A549 (cell line): ENCODE data around the gene RANBP2. TPM values are rescaled to one million over a fixed set of nuclear protein-coding genes. Genes with fewer than 3 reads are reported as not detected.

Experiments used
- ATAC-seq, 2 experiments: fragments of 200-7000 bp in 1 of 2; fragments of >200 bp in 1 of 2; cut with Nextera tagmentation in 1 of 2; cut with Tn5 transposase in 1 of 2; 3 replicates each; pipeline versions ENCODE4 v1.8.0 to v1.9.1; 2018 to 2020; ENCODE audit warnings: mild to moderate bottlenecking in 1 of 2, moderate library complexity in 1 of 2
- CTCF ChIA-PET: fragments of 300-600 bp; sonication (Branson Sonifier 250); formaldehyde crosslinking; extraction: SDS; loops from one replicate; lab custom pipeline; 2021; ENCODE audit warnings: antibody characterized with exemption, inconsistent platforms; lab: Yijun Ruan, JAX
- POLR2A ChIA-PET: fragments of 350-600 bp; formaldehyde crosslinking; extraction: SDS; loops from one replicate; lab custom pipeline; 2021; ENCODE audit warnings: antibody characterized with exemption, inconsistent platforms; lab: Yijun Ruan, JAX
- DNase-seq, 2 experiments: peaks; one replicate each; pipeline versions ENCODE4 v3.0.0 to v3.0.0-alpha.2; 2011 to 2016; ENCODE audit warnings: low read depth in 1 of 2, low spot score in 1 of 2
- FAIRE-seq: peaks from 2 replicates; lab custom pipeline; 2011; peaks lifted over from hg19 to GRCh38; lab: Jason Lieb, UNC
- H3K27ac ChIP-seq, 2 experiments: fragments of >200 bp; sonication (Bioruptor Twin); formaldehyde crosslinking; 3 replicates each; pipeline ENCODE4 v1.5.1; 2016 to 2017
- H3K4me1 ChIP-seq: fragments of >200 bp; sonication (Bioruptor Twin); formaldehyde crosslinking; 3 replicates; pipeline ENCODE4 v1.6.1; 2016
- H3K4me2 ChIP-seq: fragments of >200 bp; sonication (Bioruptor Twin); formaldehyde crosslinking; 3 replicates; pipeline ENCODE4 v1.6.1; 2016
- H3K4me3 ChIP-seq: fragments of >200 bp; sonication (Bioruptor Twin); formaldehyde crosslinking; 3 replicates; pipeline ENCODE4 v1.5.1; 2016
- H3K9me3 ChIP-seq: fragments of >200 bp; sonication (Bioruptor Twin); formaldehyde crosslinking; 3 replicates; pipeline ENCODE4 v1.6.1; 2016
- CBX2 ChIP-seq: fragments of 200-600 bp; sonication (generic); IDR thresholded peaks from 2 replicates; pipeline ENCODE4 v1.6.1; 2016; ENCODE audit warnings: low read depth, mild to moderate bottlenecking, borderline replicate concordance
- CBX8 ChIP-seq: fragments of 200-600 bp; sonication (generic); IDR thresholded peaks from 2 replicates; pipeline ENCODE4 v1.6.1; 2016
- CEBPB ChIP-seq, 2 experiments: fragments of >200 bp in 1 of 2; sonication (Bioruptor Twin) in 1 of 2; formaldehyde crosslinking in 1 of 2; IDR thresholded peaks; 2 replicates each; pipeline ENCODE4 v1.6.1; 2012 to 2016
- CTCF ChIP-seq: fragments of >200 bp; sonication (Bioruptor Twin); formaldehyde crosslinking; IDR thresholded peaks from 3 replicates; pipeline ENCODE4 v1.5.1; 2016
- E2F6 ChIP-seq: IDR thresholded peaks from 2 replicates; pipeline ENCODE4 v1.6.1; 2012; ENCODE audit warnings: low read depth, borderline replicate concordance
- EHMT2 ChIP-seq: fragments of 200-600 bp; sonication (generic); IDR thresholded peaks from 2 replicates; pipeline ENCODE4 v1.6.1; 2016; ENCODE audit warnings: antibody characterized with exemption, low read depth, mild to moderate bottlenecking, moderate library complexity
- ELK1 ChIP-seq: fragments of 150-350 bp; IDR thresholded peaks from 2 replicates; pipeline ENCODE4 v1.6.1; 2014; ENCODE audit warnings: low read depth, mild to moderate bottlenecking, low read length
- EP300 ChIP-seq, 2 experiments: fragments of >200 bp; sonication (Bioruptor Twin); formaldehyde crosslinking; IDR thresholded peaks; 2 replicates in 1 of 2; 3 replicates in 1 of 2; pipeline ENCODE4 v1.6.1; 2016 to 2017
- GATA3 ChIP-seq: IDR thresholded peaks from 2 replicates; pipeline ENCODE4 v1.6.1; 2012; ENCODE audit warnings: borderline replicate concordance
- HMGXB4 ChIP-seq: fragments of 250-450 bp; sonication (Bioruptor Pico); IDR thresholded peaks from 2 replicates; pipeline ENCODE4 v1.5.0; 2021; ENCODE audit warnings: mild to moderate bottlenecking, moderate library complexity, borderline replicate concordance
- HOXB5 ChIP-seq: fragments of 250-450 bp; sonication (Bioruptor Pico); IDR thresholded peaks from 2 replicates; pipeline ENCODE4 v1.5.0; 2020; ENCODE audit warnings: mild to moderate bottlenecking, moderate library complexity
- KDM5A ChIP-seq: fragments of 200-600 bp; sonication (generic); IDR thresholded peaks from 2 replicates; pipeline ENCODE4 v1.6.1; 2016; ENCODE audit warnings: antibody characterized with exemption, mild to moderate bottlenecking
- MAZ ChIP-seq: fragments of 150-350 bp; IDR thresholded peaks from 2 replicates; pipeline ENCODE4 v1.6.1; 2014; ENCODE audit warnings: antibody characterized with exemption, low read depth, low read length, borderline replicate concordance
- NPAS2 ChIP-seq: fragments of 250-450 bp; sonication (Bioruptor Pico); IDR thresholded peaks from 2 replicates; pipeline ENCODE4 v1.8.0; 2022; ENCODE audit warnings: mild to moderate bottlenecking, moderate library complexity, borderline replicate concordance
- NR3C1 ChIP-seq: fragments of >200 bp; sonication (Bioruptor Twin); formaldehyde crosslinking; IDR thresholded peaks from 3 replicates; pipeline ENCODE4 v1.6.1; 2017
- RAD21 ChIP-seq, 2 experiments: fragments of >200 bp in 1 of 2; sonication (Bioruptor Twin) in 1 of 2; formaldehyde crosslinking in 1 of 2; IDR thresholded peaks in 1 of 2; conservative IDR thresholded peaks in 1 of 2; 2 replicates in 1 of 2; 3 replicates in 1 of 2; pipeline ENCODE4 v1.6.1; 2012 to 2018; ENCODE audit warnings: inconsistent platforms in 1 of 2
- REST ChIP-seq: fragments of 200-600 bp; sonication (generic); IDR thresholded peaks from 2 replicates; pipeline ENCODE4 v1.6.1; 2016; ENCODE audit warnings: antibody characterized with exemption, mild to moderate bottlenecking, moderate library complexity
- RNF2 ChIP-seq: fragments of 200-600 bp; sonication (generic); IDR thresholded peaks from 2 replicates; pipeline ENCODE4 v1.6.1; 2016; ENCODE audit warnings: low read depth, mild to moderate bottlenecking, antibody characterized with exemption, moderate library complexity, borderline replicate concordance
- USF2 ChIP-seq: fragments of 450-650 bp; IDR thresholded peaks from 2 replicates; pipeline ENCODE4 v1.6.1; 2014; ENCODE audit warnings: antibody characterized with exemption
- ZC3H11A ChIP-seq: fragments of 450-650 bp; IDR thresholded peaks from 2 replicates; pipeline ENCODE4 v1.6.1; 2014; ENCODE audit warnings: antibody characterized with exemption, mild to moderate bottlenecking
- ZFP36 ChIP-seq: fragments of 450-650 bp; IDR thresholded peaks from 2 replicates; pipeline ENCODE4 v1.6.1; 2014; ENCODE audit warnings: borderline replicate concordance; ENCODE audit not compliant: partially characterized antibody
- ZNF302 ChIP-seq: fragments of 250-450 bp; sonication (Bioruptor Pico); IDR thresholded peaks from 2 replicates; pipeline ENCODE4 v1.9.0; 2021; ENCODE audit warnings: inconsistent platforms, mild to moderate bottlenecking, moderate library complexity
- ZSCAN20 ChIP-seq: fragments of 250-450 bp; sonication (Bioruptor Pico); IDR thresholded peaks from 2 replicates; pipeline ENCODE4 v1.8.0; 2022; ENCODE audit warnings: mild to moderate bottlenecking, moderate library complexity
- WGBS: methylation state at CpG from one replicate; pipeline ENCODE4 v1.1.6; 2017; ENCODE audit errors: missing lambda C conversion rate; 5-methylcytosine and 5-hydroxymethylcytosine counted together
- polyA plus RNA-seq, 4 experiments: library from polyadenylated mRNA; depleted of rRNA in 3 of 4; stranded (reverse); fragments of >200 nt; fragmentation: RNase III in 1 of 4; extraction: RNeasy Plus Mini Kit Qiagen cat#74134 plus additional on column Dnase treatment in 1 of 4; gene quantifications; 2 replicates in 3 of 4; 3 replicates in 1 of 4; pipeline ENCODE4 v1.2.3, GENCODE V29; 2011 to 2017

The RANBP2 gene
- polyA plus RNA-seq, 2 of the 4 experiments (the other 2 are of a cell fraction) = 16.5 to 30.9 TPM

- FAIRE-seq = no peak
- no peak for DNase-seq
- WGBS = 70% methylated on average over 3 of the region's 3 CpGs
- H3K27ac ChIP-seq = no peak overlapping the region
- H3K4me1 ChIP-seq = no peaks in the 10 kb centered on the region
- no peak overlapping the region for H3K4me3 ChIP-seq
- ATAC-seq = no peak
- H3K9me3 ChIP-seq = no peaks in the 10 kb centered on the region
- TF ChIP-seq ELK1 (no peak), HMGXB4 (CRISPR knock-in tag) (no peak), REST (no peak), RNF2 (no peak), RAD21 (conservative IDR thresholded peaks at IDR 0.05 in 1 of 2, IDR thresholded peaks at IDR 0.05 in 1 of 2) (no peak), EHMT2 (no peak), NR3C1 (no peak), E2F6 (no peak), CEBPB (IDR thresholded peaks at IDR 0.05) (no peak), ZNF302 (CRISPR knock-in tag) (no peak), EP300 (IDR thresholded peaks at IDR 0.05) (no peak)
- POLR2A ChIA-PET = no interaction called here
- CTCF ChIA-PET = no interaction called here
- H3K4me2 ChIP-seq = no peak overlapping the region
Observed at GRCh38 chr2:108825736-108826135, 106.5 kb downstream of the RANBP2 start.

- WGBS = 98% methylated on average over 4 of the region's 4 CpGs
- Histone ChIP-seq H3K27ac (no peak overlapping the region), H3K4me3 (no peak overlapping the region), H3K9me3 (no peaks in the 10 kb centered on the region), H3K4me1 (no peaks in the 10 kb centered on the region), H3K4me2 (no peak overlapping the region)
- DNase-seq = no peak
- ATAC-seq = no peak
- ChIA-PET CTCF (no interaction called here), POLR2A (no interaction called here)
- no peak for FAIRE-seq
- TF ChIP-seq CTCF = no peak
- no peak for TF ChIP-seq ELK1
- no peak for TF ChIP-seq ZSCAN20 (CRISPR knock-in tag)
- TF ChIP-seq ZC3H11A = no peak
- TF ChIP-seq GATA3 = no peak
- TF ChIP-seq USF2 = no peak
- no peak for TF ChIP-seq MAZ
- TF ChIP-seq CBX2 = no peak
- TF ChIP-seq CEBPB (IDR thresholded peaks at IDR 0.05) = no peak
- TF ChIP-seq NR3C1 = no peak
- TF ChIP-seq EHMT2 = no peak
- TF ChIP-seq NPAS2 (CRISPR knock-in tag) = no peak
- no peak for TF ChIP-seq RNF2
- no peak for TF ChIP-seq HOXB5 (CRISPR knock-in tag)
- TF ChIP-seq ZFP36 = no peak
- TF ChIP-seq CBX8 = no peak
- TF ChIP-seq KDM5A = no peak
Observed at GRCh38 chr2:108829578-108830310, 110.5 kb downstream of the RANBP2 start.
